ENCODE results near the gene GDNF.

- no peak for TF ChIP-seq CTCF (conservative IDR thresholded peaks at IDR 0.05)
- no peak for TF ChIP-seq EZH2 (IDR thresholded peaks at IDR 0.05; ENCODE audit: low read depth)
Observed at GRCh38 chr5:37888476-37888875, 48.6 kb upstream of the GDNF start.
